Activated naive CD4-positive, alpha-beta T cell treated with Interleukin-2 at 50 U/mL for 16 hours (primary cell): ENCODE results near the gene NMT1.

Experiments used
- DNase-seq: peaks from one replicate; pipeline ENCODE4 v3.0.0-alpha.2; 2020

Gene NMT1

DNA sequence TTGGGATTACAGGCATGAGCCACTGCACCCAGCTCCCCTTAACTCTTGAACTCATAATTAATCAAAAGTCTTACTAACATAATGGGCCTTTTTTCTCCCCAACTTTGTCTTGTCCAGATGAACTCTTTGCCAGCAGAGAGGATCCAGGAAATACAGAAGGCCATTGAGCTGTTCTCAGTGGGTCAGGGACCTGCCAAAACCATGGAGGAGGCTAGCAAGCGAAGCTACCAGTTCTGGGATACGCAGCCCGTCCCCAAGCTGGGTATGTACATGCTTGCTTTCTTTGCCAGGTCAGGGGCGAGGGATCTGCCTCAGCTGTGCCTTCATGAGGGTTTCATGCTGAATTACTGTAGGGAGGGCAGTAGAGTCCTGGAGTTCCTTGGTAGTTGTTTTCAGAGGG, 25.3 kb downstream of the NMT1 start:
- no peak for DNase-seq

DNA sequence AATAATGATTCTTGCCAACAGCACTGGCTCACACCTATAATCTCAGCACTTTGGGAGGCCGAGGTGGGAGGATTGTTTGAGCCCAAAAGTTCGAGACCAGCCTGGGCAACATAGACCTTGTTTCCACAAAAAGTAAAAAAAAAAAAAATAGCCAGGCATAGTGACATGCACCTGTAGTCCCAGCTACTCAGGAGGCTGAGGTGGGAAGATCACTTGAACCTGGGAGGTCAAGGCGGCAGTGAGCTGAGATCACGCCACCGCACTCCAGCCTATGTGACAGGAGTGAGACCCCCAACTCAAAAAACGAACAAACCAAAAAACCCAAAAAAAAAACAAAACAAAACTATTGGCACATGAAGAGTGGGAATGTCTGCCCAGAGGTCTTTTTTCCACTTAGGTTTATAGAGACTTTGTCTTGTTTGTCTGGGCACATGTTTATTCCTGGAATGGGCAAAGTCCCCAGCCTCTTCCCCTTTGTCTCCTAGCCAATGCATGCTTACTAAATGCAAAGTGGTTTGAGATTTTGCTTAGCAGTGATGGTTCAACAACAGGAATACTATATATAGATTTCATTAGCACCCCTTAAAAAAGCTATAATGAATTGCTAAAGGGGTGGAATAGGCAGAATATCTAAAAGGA, 25.9 kb downstream of the NMT1 start:
- no peak for DNase-seq

DNA sequence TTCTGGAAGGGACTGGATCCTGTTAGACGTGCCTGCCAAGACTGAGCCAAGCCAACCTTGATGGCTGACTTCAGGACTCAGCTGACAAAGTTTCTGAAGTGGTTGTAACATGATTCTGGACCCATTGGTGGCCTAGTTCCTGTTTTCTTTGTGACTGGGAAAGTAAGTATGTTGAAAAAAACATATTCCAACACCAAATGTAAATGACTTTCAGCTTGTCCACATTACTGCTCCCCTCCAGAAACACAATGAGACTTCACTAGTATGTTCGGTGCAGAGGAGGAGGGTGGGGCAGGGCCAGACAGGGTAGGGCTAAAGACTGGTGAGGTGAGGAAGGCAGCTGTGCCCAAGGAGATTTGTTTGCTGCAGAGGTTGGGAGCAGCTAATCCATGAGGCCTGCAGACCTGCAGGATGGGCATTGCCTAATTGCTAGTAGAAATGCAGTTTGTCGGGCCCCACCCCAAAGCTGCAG, 26.4 kb downstream of the NMT1 start:
- no peak for DNase-seq

DNA sequence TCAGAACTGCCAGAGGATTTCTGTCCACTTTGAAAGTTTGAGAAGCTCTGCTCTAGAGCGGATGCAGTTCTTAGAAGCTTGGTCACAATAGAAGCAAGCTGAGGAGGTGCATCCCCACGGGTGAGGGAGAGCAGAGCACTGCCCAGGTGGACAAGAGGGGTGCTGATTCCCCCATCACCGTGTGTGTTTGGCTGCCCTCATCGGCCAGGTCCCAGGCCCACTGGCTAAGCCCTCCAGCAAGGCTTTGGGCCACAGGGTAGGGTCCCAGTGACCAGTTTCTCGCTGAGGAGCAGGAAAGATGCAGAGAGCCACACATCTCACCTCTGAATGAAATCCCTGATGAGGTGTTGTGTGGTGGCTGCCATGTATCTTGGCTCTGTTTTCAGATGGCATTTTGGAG, 26.9 kb downstream of the NMT1 start:
- no peak for DNase-seq

DNA sequence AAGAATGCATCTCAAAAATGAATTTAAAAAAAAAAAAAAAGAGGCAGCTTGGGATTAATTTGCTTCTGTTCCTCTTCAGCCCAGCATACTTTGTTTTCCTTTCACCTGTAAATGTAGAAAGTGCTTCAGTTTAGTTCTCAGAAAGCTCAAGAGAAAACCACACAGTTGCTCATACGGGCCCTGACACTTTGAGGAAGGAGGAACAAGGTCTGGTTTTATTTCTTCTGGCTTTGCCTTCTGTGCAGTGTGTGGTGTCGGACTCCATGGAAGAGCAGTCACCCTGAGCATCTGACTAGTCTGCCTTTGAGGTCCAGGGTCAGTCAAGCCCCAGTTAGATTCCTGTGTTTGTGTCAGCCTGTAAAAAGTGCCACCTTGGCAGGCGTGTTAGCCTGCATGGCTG, 27.6 kb downstream of the NMT1 start:
- no peak for DNase-seq

DNA sequence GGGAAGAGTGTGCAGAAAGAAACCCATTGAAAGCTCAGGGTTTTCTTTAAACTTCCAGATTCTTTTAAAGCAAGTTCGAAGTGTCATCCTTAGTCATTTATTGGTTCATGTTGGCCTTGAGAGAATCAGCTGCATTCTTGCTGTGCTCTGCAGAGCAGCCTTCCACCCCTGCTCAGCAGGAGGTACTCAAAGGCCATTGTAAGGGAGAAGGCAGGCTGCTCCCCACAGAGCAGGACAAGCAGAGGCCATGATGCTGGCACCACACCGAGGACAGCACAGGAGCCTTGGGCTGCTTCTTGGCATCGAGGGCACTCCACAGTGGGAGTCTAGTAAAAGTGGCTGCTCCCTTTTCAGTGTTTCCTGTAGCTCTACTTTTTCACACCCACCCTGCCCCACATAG, 29.6 kb downstream of the NMT1 start:
- no peak for DNase-seq

DNA sequence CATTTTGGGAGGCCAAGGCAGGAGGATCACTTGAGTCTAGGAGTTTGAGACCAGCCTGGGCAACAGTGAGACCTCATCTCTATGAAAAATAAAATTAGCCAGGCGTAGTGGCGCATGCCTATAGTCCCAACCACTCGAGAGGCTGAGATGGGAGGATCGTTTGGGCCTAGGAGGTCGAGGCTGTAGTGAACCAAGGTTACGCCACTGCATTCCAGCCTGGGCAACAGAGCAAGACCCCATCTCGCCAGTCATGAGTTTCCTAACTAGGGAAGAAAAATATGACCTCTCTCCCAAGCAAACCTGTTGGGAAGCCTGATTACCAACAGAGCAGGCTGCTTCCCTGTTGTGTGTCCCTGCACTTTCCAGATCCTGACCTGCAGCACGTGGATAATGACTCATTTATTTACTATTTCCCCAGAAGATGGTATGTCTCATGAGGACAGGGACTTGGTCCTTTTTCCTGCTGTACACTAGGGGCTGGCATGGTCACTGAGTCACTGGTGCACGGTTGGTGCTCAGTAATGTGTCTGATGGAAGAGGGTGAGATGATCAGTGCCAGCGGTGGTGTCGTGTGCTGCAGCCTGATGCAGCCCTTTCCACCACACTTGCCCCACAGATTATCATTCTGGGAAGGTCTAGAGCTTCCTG, 30.8 kb downstream of the NMT1 start:
- DNase-seq: no peak

DNA sequence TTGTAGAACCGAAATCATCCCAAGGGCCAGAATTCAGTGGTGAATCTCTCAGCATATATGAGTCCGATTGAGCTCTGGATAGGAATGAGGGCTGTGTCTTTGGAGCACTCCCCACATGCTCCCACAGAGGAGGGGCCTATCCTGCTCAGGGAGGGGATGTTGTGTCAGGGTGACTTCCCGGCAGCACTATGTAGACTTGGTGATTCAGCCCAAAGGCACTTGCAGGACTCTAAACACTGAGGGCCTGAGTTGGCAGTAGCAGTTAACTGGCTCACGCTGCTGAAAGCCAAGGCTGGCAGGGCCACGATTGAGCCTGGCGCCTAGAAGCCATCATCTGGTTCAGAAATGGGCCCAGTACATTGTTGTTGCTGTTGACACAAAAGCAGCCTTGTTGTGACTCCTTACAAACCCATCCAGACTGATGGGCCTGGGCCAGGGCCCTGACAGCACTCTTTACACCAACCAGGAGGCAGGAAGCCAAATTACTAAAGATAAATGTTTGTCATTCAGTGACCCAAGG, 31.9 kb downstream of the NMT1 start:
- no peak for DNase-seq

DNA sequence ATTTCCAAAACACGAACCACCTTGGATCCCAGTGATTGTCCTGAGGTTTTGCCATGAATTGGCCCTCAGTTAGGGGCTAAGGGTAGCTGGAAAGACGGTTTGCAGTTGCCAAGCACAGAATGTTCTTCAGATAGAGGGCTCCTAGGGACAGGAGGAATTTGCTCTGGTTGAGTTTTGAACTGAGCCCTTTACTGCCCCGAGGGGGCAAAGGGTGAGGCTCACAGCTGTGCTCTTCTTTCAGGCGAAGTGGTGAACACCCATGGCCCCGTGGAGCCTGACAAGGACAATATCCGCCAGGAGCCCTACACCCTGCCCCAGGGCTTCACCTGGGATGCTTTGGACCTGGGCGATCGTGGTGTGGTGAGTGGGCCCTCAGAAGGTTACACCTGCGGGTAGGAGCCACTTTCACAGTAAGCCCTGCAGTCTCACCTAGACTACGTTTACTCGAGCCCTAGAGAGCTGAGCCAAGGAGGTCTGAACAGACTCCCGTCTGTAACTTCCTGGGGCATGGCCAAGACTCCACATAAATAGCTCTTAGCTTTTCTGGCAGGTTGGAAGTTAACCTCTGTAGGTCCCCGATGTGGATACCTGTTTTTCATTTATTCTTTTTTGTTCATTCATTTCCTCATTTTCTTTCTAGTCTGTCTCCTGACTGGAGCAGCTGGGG, 32.5 kb downstream of the NMT1 start:
- no peak for DNase-seq

DNA sequence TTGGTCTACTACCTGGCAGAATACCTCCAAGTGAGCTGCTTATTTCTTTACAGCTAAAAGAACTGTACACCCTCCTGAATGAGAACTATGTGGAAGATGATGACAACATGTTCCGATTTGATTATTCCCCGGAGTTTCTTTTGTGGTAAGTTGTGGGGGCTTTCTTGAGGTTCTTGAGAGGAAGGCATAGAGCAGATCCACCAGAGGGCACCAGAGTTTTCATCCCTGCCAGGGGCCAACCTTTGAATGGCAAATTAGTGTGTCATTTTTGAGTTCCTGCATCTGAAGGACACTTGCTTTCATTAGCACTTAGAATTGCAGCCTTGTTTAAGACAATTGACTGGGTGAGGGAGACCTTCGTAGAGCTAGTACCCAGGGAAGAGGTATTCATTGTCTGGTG, 35.0 kb downstream of the NMT1 start:
- no peak for DNase-seq

DNA sequence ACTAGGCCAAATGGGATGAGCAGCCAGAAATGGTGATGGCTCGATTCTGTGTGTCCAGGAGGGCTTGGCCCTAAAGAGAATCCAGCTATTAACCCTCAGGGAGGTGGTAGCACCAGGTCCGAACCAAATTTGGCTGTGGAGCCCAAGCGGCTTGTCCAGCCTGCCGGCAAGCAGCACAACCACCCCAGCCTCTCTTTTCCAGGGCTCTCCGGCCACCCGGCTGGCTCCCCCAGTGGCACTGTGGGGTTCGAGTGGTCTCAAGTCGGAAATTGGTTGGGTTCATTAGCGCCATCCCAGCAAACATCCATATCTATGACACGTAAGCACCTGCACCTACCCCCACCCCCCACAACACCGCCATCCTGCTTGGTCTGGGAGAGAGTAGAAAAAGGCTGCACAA, 35.8 kb downstream of the NMT1 start:
- no peak for DNase-seq

DNA sequence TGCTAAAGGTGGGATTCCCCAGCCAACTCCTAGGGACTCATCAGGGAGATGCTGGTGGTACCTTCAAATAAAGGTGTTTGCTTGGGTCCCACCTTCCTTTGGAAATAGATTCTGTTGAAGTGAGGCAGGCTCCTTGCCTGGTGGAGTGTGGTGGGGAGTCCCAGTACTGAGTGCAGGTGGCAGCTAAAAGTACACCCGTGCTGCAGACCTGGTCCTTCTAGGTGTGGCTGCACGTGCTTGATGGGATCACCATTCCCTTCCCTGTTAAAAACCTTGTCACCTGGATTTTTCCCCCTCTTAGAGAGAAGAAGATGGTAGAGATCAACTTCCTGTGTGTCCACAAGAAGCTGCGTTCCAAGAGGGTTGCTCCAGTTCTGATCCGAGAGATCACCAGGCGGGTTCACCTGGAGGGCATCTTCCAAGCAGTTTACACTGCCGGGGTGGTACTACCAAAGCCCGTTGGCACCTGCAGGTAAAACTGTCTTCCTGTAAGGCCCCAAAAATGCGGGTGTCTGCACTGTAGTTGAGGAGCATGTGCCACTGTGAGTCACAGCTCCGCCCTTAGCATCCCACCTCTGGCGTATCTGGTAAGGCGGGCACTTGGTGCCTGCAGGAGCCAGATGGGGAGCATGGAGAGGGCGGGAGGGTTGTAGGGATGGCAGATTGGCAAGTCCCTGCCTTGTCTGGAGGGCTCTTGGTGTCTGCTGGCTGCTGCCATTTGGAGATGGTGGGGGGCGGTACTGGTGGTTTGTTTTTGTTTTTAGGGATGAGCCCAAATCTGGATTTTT, 37.2 kb downstream of the NMT1 start:
- DNase-seq: no peak

DNA sequence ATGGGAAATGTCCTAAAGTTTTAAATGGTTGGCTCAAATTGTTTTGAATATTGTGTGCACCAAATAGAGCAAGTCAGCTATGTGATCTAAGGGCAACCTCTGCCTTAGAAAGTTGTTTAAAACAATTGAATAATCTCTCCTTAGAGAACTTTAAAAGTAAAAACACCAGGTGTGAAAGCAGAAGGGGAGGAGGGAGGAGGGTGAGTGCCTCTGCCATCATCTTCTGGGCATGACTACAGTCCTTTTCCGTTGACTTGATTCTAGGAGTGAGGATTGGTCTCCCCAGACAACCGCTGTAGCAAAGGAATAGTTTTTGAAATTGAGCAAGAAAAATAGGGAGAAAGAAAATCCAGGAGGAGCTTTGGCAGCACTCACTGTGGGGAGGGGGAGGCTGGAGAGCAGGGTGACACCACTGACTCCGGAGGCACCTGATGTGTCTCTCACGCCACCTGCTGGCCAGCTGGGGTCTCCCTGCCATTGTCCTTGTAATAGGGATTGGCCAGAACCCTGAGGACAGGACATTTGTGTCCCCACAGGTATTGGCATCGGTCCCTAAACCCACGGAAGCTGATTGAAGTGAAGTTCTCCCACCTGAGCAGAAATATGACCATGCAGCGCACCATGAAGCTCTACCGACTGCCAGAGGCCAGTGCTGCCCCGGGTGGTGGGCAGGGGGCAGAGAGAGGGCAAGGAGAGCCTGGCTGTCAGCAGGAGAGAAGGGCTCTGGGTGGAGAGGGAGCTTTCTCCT, 37.9 kb downstream of the NMT1 start:
- peak; percentile 74 for DNase-seq

DNA sequence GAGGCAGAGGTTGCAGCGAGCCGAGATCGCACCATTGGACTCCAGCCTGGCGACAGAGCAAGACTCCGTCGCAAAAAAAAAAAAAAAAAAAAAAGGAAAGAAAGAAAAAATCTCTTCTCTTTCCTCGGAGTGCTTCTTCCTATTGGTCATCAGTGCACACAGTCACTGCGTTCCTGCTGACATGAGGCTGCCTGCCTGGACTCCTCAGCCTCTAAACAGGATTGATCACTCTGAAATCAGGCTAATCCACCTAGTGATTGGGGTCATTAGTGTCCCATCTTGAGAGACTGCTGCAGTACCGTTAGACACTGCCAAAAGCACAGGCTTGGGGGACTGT, 40.4 kb downstream of the NMT1 start:
- no peak for DNase-seq

DNA sequence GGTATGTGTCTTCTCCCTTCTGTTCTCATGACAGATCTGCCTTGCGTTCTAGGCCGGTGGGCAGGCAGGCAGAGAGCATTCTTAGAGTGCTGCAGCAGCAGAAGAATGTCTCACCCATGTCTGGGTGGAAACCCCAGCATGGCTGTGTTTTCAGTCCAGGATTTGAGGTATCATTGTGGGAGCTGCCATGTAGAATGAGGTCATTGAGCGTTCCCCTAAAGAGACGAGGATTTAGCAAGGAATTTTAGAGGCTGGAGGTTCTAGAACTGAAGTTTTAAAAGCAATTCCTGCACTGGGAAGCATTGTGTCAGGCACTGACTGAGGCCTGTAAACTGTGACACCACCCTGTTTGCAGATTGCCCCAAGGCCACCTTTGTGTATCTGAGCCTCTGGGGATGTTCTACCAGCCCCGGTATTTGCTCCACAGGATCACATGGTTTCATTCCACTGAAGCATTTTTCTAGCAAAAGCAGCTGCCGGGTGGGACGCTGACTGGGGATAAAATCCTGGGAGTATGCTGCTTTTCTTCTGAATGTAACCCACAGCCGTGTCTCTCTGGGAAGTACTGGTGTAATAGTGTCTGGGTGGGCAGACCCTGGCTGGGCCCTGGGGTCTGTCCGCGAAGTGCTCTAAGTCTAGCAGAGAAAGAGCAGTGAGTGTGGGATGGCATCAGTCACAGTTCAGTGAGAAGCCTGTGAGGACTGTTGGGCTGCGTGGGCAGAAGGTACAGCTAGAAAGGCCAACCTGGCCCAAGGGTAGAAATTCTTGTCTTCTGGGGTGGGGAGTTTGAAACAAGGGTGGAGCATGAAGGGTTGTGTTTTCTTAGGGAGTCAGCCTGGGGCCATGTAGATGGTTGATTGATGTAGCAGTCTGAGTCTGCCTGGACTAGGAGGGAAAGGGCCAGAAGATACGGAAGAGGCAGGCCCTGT, 41.0 kb downstream of the NMT1 start:
- no peak for DNase-seq

DNA sequence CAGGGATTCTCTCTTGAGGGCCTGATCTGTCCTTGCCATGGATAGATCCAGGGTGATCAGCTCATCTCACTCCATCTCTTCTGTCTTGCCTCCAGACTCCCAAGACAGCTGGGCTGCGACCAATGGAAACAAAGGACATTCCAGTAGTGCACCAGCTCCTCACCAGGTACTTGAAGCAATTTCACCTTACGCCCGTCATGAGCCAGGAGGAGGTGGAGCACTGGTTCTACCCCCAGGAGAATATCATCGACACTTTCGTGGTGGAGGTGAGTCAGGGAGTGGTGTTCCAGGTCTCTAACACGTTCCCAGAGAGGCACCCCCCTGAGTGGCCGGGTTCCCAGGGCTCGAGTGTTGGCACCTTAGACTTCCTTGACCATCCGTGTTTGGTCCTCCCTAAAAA, 41.7 kb downstream of the NMT1 start:
- no peak for DNase-seq

DNA sequence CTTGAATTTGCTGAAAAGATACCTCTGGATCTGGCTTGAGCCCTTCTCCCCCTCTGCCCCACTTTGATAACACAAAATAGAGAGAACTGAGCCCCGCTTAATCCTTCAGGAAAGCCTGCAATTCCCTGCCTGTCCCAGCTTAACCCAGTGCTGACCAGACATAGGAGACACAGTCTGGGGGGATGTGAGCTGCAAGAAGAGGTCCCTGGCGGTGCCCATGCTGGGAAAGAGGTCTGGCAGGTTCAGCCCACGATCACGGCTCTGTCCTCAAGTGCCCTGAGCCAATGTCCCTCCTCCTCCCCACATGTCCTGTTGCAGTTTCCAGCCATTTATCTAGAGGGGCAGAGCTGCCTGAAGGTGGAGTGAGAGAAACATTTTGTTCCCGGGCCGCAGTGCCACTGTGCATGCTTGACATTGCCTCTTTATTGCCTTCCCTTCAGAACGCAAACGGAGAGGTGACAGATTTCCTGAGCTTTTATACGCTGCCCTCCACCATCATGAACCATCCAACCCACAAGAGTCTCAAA, 42.2 kb downstream of the NMT1 start:
- DNase-seq: no peak

DNA sequence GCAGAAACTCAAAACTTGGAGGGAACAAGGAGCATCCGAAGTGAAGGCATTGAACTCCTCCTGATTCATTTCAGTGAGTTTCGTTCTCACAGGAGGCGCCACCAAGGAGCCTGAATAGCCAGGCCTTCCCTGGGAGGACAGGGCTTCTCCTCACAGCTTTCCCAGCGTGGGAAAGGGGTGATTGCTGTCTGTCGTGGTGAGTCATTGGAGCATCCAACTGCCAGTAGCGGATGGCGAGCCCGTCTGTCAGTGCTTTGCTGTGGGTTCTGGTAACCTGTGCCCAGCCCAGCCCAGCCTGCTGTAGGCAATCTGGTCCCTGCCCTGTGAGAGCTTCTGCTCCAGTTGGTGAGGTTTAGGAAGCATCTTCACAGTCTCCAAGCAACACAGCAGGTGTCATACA, 42.9 kb downstream of the NMT1 start:
- no peak for DNase-seq

DNA sequence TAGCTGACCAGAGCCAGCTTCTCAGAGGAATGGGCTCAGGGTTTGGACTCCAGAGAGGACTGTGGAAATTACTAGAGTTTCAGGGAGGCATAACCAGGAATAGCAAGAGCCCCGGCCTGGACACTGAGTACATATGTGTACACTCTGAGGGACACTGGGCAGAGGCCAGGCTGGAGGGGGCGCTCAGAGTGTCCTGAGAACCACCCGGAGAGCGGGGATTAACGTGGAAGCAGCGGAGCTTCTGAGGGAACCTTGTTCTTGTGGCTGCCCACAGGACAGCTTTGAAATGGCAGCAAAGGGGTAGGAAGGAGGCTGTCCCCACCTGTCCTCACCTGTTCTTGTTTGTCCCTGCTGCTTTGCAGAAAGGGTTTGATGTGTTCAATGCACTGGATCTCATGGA, 43.4 kb downstream of the NMT1 start:
- no peak for DNase-seq

DNA sequence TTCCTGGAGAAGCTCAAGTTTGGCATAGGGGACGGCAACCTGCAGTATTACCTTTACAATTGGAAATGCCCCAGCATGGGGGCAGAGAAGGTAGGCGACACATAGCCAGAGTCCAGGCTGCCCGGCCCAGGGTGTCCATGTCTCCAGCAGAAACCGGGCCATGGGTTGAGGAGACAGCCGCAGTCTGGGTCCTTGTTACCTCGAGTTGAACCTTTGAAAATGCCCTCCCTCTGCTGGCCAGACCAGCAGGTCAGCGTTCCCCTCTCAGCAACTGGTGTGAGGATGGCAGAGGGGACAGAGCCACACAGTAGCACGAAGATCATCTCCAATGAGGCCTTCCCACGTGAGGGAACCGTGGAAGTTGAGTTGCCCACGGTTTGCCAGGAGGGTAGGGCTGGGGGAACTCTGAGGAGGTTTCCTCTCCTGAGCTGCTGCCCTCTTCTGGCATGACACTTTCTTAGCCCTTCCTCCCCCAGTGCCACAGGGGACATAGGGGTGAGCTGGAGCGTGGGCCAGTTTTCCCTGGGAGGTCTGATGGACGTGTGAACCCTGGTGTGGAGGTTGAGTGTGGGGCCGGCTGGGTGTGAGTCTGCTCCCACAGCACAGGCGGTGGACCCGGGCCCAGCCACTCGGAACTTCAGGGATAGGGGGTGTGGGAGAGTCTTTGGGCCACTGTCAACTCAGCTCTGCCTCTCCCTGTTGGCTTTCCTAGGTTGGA, 43.9 kb downstream of the NMT1 start:
- no peak for DNase-seq

DNA sequence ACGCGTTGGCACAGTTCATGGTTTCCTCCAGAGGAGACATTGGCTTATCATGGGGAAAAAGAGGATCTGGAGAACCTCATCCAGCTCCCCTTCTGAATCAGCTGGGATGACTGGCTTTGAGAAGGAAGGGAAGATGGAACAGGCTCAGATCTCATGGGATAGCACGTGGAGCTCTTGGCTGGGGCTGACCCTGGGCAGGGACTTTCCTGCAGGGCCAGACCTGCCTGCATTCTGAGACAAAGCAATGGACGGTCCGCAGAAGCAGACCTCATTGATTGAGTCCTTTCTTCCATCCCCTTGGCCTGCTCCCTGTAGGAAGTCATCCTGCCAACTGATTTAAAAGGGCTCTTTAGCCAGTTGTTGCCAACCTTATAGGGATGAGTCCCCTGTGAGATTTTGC, 45.0 kb downstream of the NMT1 start:
- DNase-seq: no peak
